KMS-11 (cell line): Measurements from ENCODE around the gene NSD2.

Experiments
- H2AFZ ChIP-seq: fragments of 200-600 bp; sonication (generic); 2 replicates; pipeline ENCODE4 v1.6.1; 2016; ENCODE audit warnings: antibody characterized with exemption, mixed run types, low read depth
- H3K27ac ChIP-seq: fragments of 200-600 bp; sonication (generic); 2 replicates; pipeline ENCODE4 v1.6.1; 2016; ENCODE audit warnings: mild to moderate bottlenecking, mixed run types
- H3K27me3 ChIP-seq: fragments of 200-600 bp; sonication (generic); 2 replicates; pipeline ENCODE4 v1.6.1; 2017; ENCODE audit warnings: mild to moderate bottlenecking, low read depth, mixed run types, moderate library complexity; ENCODE audit not compliant: insufficient read depth
- H3K36me3 ChIP-seq: fragments of 200-600 bp; sonication (generic); 2 replicates; pipeline ENCODE4 v1.6.1; 2017; ENCODE audit warnings: mild to moderate bottlenecking, mixed run types; ENCODE audit not compliant: insufficient read depth
- H3K4me1 ChIP-seq: fragments of 200-600 bp; sonication (generic); 2 replicates; pipeline ENCODE4 v1.6.1; 2016; ENCODE audit warnings: mild to moderate bottlenecking, low read depth, mixed run types; ENCODE audit not compliant: poor library complexity, severe bottlenecking
- H3K4me2 ChIP-seq: fragments of 200-600 bp; sonication (generic); 2 replicates; pipeline ENCODE4 v1.7.0; 2016; ENCODE audit warnings: mild to moderate bottlenecking, mixed run types
- H3K4me3 ChIP-seq: fragments of 200-600 bp; sonication (generic); IDR thresholded peaks from 2 replicates; pipeline ENCODE4 v1.6.1; 2017; ENCODE audit warnings: low read depth, low read length, mixed read lengths; ENCODE audit not compliant: insufficient read depth
- H3K79me2 ChIP-seq: fragments of 200-600 bp; sonication (generic); 2 replicates; pipeline ENCODE4 v1.6.1; 2016; ENCODE audit warnings: low read depth, mixed run types; ENCODE audit not compliant: insufficient read depth
- H3K9ac ChIP-seq: fragments of 200-600 bp; sonication (generic); 2 replicates; pipeline ENCODE4 v1.6.1; 2016; ENCODE audit warnings: mild to moderate bottlenecking, mixed run types
- H4K20me1 ChIP-seq: fragments of 200-600 bp; sonication (generic); 2 replicates; pipeline ENCODE4 v1.6.1; 2016; ENCODE audit warnings: mild to moderate bottlenecking, mixed run types; ENCODE audit not compliant: insufficient read depth
- TF ChIP-seq, protein P1 (sequence below): fragments of 200-600 bp; sonication (generic); conservative IDR thresholded peaks from 2 replicates; pipeline ENCODE4 v1.6.1; 2017; ENCODE audit warnings: low read depth, mild to moderate bottlenecking, antibody characterized with exemption, low read length, moderate library complexity, mixed read lengths

The NSD2 gene

GRCh38 chr4:1862055-1862911, 8.9 kb upstream of the NSD2 start:
- H3K4me2 ChIP-seq = no peak overlapping the region
- H3K4me3 ChIP-seq = no peak overlapping the region
- no peaks in the 10 kb centered on the region for H3K36me3 ChIP-seq
- H3K4me1 ChIP-seq = peaks cover 16% of the 10 kb centered on the region
- peaks cover 90% of the 10 kb centered on the region for H3K79me2 ChIP-seq
- H3K27ac ChIP-seq = peak overlapping the region; percentile 43; the same call in 1 of the 2 replicates
- no peak overlapping the region for H3K9ac ChIP-seq
- peaks cover 10% of the 10 kb centered on the region; the same call in 1 of the 2 replicates for H4K20me1 ChIP-seq
- H2AFZ ChIP-seq = no peak overlapping the region
- H3K27me3 ChIP-seq = no peaks in the 10 kb centered on the region
- TF ChIP-seq, protein P1, sequence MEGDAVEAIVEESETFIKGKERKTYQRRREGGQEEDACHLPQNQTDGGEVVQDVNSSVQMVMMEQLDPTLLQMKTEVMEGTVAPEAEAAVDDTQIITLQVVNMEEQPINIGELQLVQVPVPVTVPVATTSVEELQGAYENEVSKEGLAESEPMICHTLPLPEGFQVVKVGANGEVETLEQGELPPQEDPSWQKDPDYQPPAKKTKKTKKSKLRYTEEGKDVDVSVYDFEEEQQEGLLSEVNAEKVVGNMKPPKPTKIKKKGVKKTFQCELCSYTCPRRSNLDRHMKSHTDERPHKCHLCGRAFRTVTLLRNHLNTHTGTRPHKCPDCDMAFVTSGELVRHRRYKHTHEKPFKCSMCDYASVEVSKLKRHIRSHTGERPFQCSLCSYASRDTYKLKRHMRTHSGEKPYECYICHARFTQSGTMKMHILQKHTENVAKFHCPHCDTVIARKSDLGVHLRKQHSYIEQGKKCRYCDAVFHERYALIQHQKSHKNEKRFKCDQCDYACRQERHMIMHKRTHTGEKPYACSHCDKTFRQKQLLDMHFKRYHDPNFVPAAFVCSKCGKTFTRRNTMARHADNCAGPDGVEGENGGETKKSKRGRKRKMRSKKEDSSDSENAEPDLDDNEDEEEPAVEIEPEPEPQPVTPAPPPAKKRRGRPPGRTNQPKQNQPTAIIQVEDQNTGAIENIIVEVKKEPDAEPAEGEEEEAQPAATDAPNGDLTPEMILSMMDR = no peak

- TF ChIP-seq, protein P1 = no peak
- peak overlapping the region; percentile 23; the same call in 1 of the 2 replicates for H3K27ac ChIP-seq
- H4K20me1 ChIP-seq = peaks cover 10% of the 10 kb centered on the region; the same call in 1 of the 2 replicates
- H3K9ac ChIP-seq = no peak overlapping the region
- H3K4me3 ChIP-seq = no peak overlapping the region
- H3K36me3 ChIP-seq = no peaks in the 10 kb centered on the region
- H3K4me2 ChIP-seq = no peak overlapping the region
- H2AFZ ChIP-seq = no peak overlapping the region
- peaks cover 90% of the 10 kb centered on the region for H3K79me2 ChIP-seq
- H3K27me3 ChIP-seq = no peaks in the 10 kb centered on the region
- H3K4me1 ChIP-seq = peaks cover 11% of the 10 kb centered on the region
These were observed 8.3 kb upstream of the NSD2 start for GRCh38 chr4:1862961-1863296.

GRCh38 chr4:1863297-1864033, 7.7 kb upstream of the NSD2 start:
- Histone ChIP-seq H3K4me2 (no peak overlapping the region), H3K27me3 (no peaks in the 10 kb centered on the region), H3K4me3 (no peak overlapping the region)

More at GRCh38 chr4:1863297-1864033, 7.7 kb upstream of the NSD2 start:
- H4K20me1 ChIP-seq = peaks cover 10% of the 10 kb centered on the region; the same call in 1 of the 2 replicates
- no peak overlapping the region for H2AFZ ChIP-seq
- peak overlapping the region; percentile 23; the same call in 1 of the 2 replicates for H3K27ac ChIP-seq
- H3K36me3 ChIP-seq = no peaks in the 10 kb centered on the region
- TF ChIP-seq, protein P1 = no peak
- H3K4me1 ChIP-seq = peaks cover 6% of the 10 kb centered on the region
- peaks cover 90% of the 10 kb centered on the region for H3K79me2 ChIP-seq
- H3K9ac ChIP-seq = no peak overlapping the region
